GM18498 (cell line): ENCODE measurements around the gene ALX4.

Source experiments
- ATAC-seq: cut with Tn5 transposase; IDR thresholded peaks from one replicate; pipeline ENCODE4 v1.9.1; 2021; ENCODE audit warnings: mild to moderate bottlenecking, moderate library complexity; ENCODE audit not compliant: unreplicated experiment

The ALX4 gene

GRCh38 chr11:44213148-44213547 lies 96.8 kb downstream of the ALX4 start:
- no peak for ATAC-seq

GRCh38 chr11:44212128-44212527 lies 97.8 kb downstream of the ALX4 start:
- ATAC-seq: no peak
